Measurements from ENCODE around the gene CNNM4. TPM values are rescaled to one million over a fixed set of nuclear protein-coding genes. Genes with fewer than 3 reads are reported as not detected.
A peak's percentile ranks its signal among the peaks of the same experiment; 100 is the strongest.

CNNM4 gene
- total RNA-seq, 1 donor: 5.1 TPM

DNA sequence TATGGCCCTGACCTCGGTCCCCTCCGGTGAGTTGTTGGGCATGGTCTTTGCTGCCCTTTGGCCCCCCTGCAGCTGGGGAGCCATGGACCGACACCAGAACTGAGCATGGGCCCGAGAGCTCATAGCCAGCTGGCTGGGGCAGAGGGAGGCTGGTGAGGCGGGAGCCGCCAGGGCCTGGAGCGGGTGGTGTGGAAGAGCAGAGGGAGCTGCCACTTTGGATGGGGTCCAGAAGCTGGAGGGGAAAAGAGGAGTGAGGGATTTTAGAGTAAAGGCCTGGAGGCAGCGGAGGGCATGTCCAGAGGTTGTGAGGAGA lies 38.9 kb downstream of the CNNM4 start:
- H3K36me3 ChIP-seq (ENCODE audit: insufficient read depth, low read length): no peaks in the 10 kb centered on the region
- H3K4me3 ChIP-seq (ENCODE audit: insufficient read depth, low read length): no peak overlapping the region
- no peaks in the 10 kb centered on the region for H3K79me2 ChIP-seq (ENCODE audit: insufficient read depth, low read length)
- H2AFZ ChIP-seq (ENCODE audit: low read length): no peak overlapping the region
- no peaks in the 10 kb centered on the region for H4K20me1 ChIP-seq (ENCODE audit: insufficient read depth, low read length)
- H3K27me3 ChIP-seq (ENCODE audit: insufficient read depth, low read length): no peaks in the 10 kb centered on the region
- H3K4me1 ChIP-seq (ENCODE audit: insufficient read depth, low read length): no peaks in the 10 kb centered on the region
- no peak for DNase-seq (ENCODE audit: insufficient read length, low spot score, missing footprints)
- H3K4me2 ChIP-seq (ENCODE audit: insufficient read depth, low read length): no peak overlapping the region
- TF ChIP-seq, protein P1, sequence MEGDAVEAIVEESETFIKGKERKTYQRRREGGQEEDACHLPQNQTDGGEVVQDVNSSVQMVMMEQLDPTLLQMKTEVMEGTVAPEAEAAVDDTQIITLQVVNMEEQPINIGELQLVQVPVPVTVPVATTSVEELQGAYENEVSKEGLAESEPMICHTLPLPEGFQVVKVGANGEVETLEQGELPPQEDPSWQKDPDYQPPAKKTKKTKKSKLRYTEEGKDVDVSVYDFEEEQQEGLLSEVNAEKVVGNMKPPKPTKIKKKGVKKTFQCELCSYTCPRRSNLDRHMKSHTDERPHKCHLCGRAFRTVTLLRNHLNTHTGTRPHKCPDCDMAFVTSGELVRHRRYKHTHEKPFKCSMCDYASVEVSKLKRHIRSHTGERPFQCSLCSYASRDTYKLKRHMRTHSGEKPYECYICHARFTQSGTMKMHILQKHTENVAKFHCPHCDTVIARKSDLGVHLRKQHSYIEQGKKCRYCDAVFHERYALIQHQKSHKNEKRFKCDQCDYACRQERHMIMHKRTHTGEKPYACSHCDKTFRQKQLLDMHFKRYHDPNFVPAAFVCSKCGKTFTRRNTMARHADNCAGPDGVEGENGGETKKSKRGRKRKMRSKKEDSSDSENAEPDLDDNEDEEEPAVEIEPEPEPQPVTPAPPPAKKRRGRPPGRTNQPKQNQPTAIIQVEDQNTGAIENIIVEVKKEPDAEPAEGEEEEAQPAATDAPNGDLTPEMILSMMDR (IDR thresholded peaks at IDR 0.05; ENCODE audit: extremely low read depth, low read depth, low read length): no peak
- H3K9me3 ChIP-seq (ENCODE audit: low read depth, low read length): no peaks in the 10 kb centered on the region
- H3K27ac ChIP-seq (ENCODE audit: low read depth, low read length): no peak overlapping the region

DNA sequence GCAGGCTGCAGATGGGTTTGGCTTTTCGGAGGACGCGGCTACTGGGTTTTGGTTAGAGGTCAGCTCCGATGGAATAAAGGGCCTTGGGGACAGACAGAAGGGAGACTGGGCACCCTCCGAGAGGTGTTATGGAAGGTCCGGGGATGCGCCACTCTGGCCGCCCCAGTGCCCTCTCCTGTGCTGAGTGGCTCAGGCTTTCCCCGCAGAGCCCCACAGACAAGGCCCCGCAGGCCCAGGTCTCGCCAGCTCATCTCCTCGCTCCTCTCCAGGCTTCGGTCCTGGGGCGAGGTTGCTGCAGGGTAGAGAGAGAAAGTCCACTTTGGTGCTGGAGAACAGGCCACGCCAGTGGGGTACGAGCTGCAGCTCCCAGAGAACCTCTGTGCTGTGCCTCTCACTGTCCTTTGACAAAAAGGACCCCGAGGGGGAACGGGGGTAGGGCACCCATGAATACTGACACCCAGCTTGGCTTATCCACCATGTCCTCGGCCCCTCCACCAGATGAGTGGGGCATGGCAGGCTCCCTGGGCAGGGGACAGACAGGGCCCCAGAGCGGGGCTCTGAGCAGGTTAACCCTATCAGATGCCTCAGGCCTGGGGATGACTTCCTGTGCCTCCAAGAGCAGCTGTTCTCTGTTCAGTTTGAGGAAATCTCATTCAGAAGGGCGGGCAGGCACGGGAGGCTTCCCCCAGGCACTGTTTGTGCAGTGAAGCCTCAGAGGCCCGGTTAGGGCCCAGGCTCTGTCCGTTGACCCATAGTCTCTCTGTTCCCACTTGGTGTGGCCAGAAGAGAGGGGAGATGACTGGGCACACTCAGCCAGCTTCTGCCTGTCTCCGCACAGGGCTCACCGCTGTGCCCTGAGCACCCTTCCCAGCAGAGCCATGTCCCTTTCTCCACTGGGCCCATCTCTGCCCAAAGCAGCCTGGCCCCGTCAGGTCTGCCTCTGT lies 39.6 kb downstream of the CNNM4 start:
- no peaks in the 10 kb centered on the region for H3K27me3 ChIP-seq (ENCODE audit: insufficient read depth, low read length)
- TF ChIP-seq, protein P1 (IDR thresholded peaks at IDR 0.05; ENCODE audit: extremely low read depth, low read depth, low read length): no peak
- H3K4me2 ChIP-seq (ENCODE audit: insufficient read depth, low read length): no peak overlapping the region
- no peaks in the 10 kb centered on the region for H4K20me1 ChIP-seq (ENCODE audit: insufficient read depth, low read length)
- no peak overlapping the region for H3K27ac ChIP-seq (ENCODE audit: low read depth, low read length)
- H3K79me2 ChIP-seq (ENCODE audit: insufficient read depth, low read length): no peaks in the 10 kb centered on the region
- no peaks in the 10 kb centered on the region for H3K36me3 ChIP-seq (ENCODE audit: insufficient read depth, low read length)
- no peaks in the 10 kb centered on the region for H3K4me1 ChIP-seq (ENCODE audit: insufficient read depth, low read length)
- DNase-seq (ENCODE audit: insufficient read length, low spot score, missing footprints): peak; percentile 66
- no peak overlapping the region for H3K4me3 ChIP-seq (ENCODE audit: insufficient read depth, low read length)
- H2AFZ ChIP-seq (ENCODE audit: low read length): peak overlapping the region; percentile 72
- H3K9me3 ChIP-seq (ENCODE audit: low read depth, low read length): no peaks in the 10 kb centered on the region

DNA sequence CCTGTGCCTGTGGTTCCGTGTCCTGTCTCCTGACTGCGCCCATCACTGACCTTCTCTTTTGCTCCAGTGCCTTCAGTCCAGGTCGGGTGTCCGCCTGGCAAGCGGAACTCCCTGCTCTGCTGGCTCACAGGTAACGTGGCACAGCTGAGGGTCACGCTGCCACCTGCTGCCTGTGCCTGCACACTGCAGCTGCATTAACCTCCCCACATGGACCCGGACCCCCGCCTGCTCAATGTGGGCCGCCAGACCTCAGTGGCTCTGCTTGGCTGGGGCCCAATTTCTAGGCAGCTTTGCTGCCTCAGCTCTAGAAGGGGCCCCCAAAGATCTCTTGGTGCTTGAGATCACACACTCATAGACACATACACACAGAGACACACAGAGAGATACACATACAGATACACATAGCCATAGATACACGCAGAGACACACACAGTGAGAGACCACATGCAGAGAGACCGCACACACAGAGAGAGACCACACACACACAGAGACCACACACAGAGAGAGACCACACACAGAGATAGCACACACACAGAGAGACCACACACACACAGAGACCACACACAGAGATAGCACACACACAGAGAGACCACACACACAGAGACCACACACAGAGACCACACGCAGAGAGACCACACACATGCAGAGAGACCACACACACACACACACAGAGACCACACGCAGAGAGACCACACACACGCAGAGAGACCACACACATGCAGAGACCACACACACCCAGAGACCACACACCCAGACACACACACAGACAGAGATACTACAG lies 40.5 kb downstream of the CNNM4 start:
- H2AFZ ChIP-seq (ENCODE audit: low read length): peak overlapping the region; percentile 72

More for the DNA sequence above, 40.5 kb downstream of the CNNM4 start:
- no peak overlapping the region for H3K27ac ChIP-seq (ENCODE audit: low read depth, low read length)
- no peaks in the 10 kb centered on the region for H3K27me3 ChIP-seq (ENCODE audit: insufficient read depth, low read length)
- H3K4me1 ChIP-seq (ENCODE audit: insufficient read depth, low read length): no peaks in the 10 kb centered on the region
- TF ChIP-seq, protein P1 (IDR thresholded peaks at IDR 0.05; ENCODE audit: extremely low read depth, low read depth, low read length): peak; percentile 77
- no peaks in the 10 kb centered on the region for H3K9me3 ChIP-seq (ENCODE audit: low read depth, low read length)
- no peaks in the 10 kb centered on the region for H3K79me2 ChIP-seq (ENCODE audit: insufficient read depth, low read length)
- H3K4me3 ChIP-seq (ENCODE audit: insufficient read depth, low read length): no peak overlapping the region
- H4K20me1 ChIP-seq (ENCODE audit: insufficient read depth, low read length): no peaks in the 10 kb centered on the region
- no peaks in the 10 kb centered on the region for H3K36me3 ChIP-seq (ENCODE audit: insufficient read depth, low read length)
- peak; percentile 97 for DNase-seq (ENCODE audit: insufficient read length, low spot score, missing footprints)
- no peak overlapping the region for H3K4me2 ChIP-seq (ENCODE audit: insufficient read depth, low read length)
